DND-41 (cell line): Measurements from ENCODE around the gene TRIM15.

Source experiments
- ATAC-seq: fragments of 200-7000 bp; cut with Tn5 transposase; 3 replicates; pipeline ENCODE4 v1.9.1; 2021; ENCODE audit warnings: low read depth; ENCODE audit not compliant: insufficient read depth
- DNase-seq: peaks from one replicate; pipeline ENCODE4 v3.0.0-alpha.2; 2020
- H2AFZ ChIP-seq: 2 replicates; pipeline ENCODE4 v1.6.0; 2012; ENCODE audit warnings: low read depth, low read length
- H3K27ac ChIP-seq: 2 replicates; pipeline ENCODE4 v1.5.1; 2012; ENCODE audit warnings: low read length, inconsistent platforms
- H3K27me3 ChIP-seq: fragments of 200-600 bp; sonication (generic); 2 replicates; pipeline ENCODE4 v1.6.0; 2012; ENCODE audit warnings: low read length, mild to moderate bottlenecking, inconsistent platforms; ENCODE audit not compliant: insufficient read depth, poor library complexity
- H3K36me3 ChIP-seq: 2 replicates; pipeline ENCODE4 v1.5.1; 2012; ENCODE audit warnings: low read length, inconsistent platforms; ENCODE audit not compliant: insufficient read depth
- H3K4me1 ChIP-seq: 2 replicates; pipeline ENCODE4 v1.5.1; 2012; ENCODE audit warnings: mild to moderate bottlenecking, low read length; ENCODE audit not compliant: insufficient read depth
- H3K4me2 ChIP-seq: 2 replicates; pipeline ENCODE4 v1.6.0; 2012; ENCODE audit warnings: mild to moderate bottlenecking, moderate library complexity, low read length, inconsistent platforms; ENCODE audit not compliant: insufficient read depth
- H3K4me3 ChIP-seq, 2 experiments: fragments of 200-600 bp in 1 of 2; shearing (Covaris generic) in 1 of 2; 2 replicates each; pipeline ENCODE4 v1.5.1; 2012 to 2016; ENCODE audit warnings: inconsistent platforms in 2 of 2, low read length in 2 of 2, mild to moderate bottlenecking in 2 of 2, low read depth in 1 of 2, moderate library complexity in 1 of 2
- H3K79me2 ChIP-seq: 2 replicates; pipeline ENCODE4 v1.6.0; 2012; ENCODE audit warnings: low read length, inconsistent platforms; ENCODE audit not compliant: insufficient read depth
- H3K9ac ChIP-seq: 2 replicates; pipeline ENCODE4 v1.6.0; 2012; ENCODE audit warnings: low read depth, mild to moderate bottlenecking, inconsistent platforms, low read length, moderate library complexity
- H3K9me3 ChIP-seq: 2 replicates; pipeline ENCODE4 v1.5.1; 2012; ENCODE audit warnings: low read length, moderate library complexity, mild to moderate bottlenecking, inconsistent platforms; ENCODE audit not compliant: insufficient read depth, severe bottlenecking
- H4K20me1 ChIP-seq: 2 replicates; pipeline ENCODE4 v1.6.0; 2012; ENCODE audit warnings: low read length; ENCODE audit not compliant: insufficient read depth
- EZH2 ChIP-seq: IDR thresholded peaks from 3 replicates; pipeline ENCODE4 v1.6.1; 2012; ENCODE audit warnings: borderline replicate concordance, low read depth, mild to moderate bottlenecking, moderate library complexity, low read length, inconsistent platforms; ENCODE audit not compliant: severe bottlenecking
- TF ChIP-seq, protein P1 (sequence below): IDR thresholded peaks from 2 replicates; pipeline ENCODE4 v1.5.1; 2012; ENCODE audit warnings: borderline replicate concordance, low read length, moderate library complexity, mild to moderate bottlenecking; ENCODE audit not compliant: poor library complexity, severe bottlenecking; ENCODE audit errors: extremely low read depth

Gene TRIM15

GRCh38 chr6:30149858-30150550, 13.3 kb upstream of the TRIM15 start:
- ATAC-seq (no peak), DNase-seq (no peak)
- H3K4me3 ChIP-seq = no peak overlapping the region
- TF ChIP-seq, protein P1, sequence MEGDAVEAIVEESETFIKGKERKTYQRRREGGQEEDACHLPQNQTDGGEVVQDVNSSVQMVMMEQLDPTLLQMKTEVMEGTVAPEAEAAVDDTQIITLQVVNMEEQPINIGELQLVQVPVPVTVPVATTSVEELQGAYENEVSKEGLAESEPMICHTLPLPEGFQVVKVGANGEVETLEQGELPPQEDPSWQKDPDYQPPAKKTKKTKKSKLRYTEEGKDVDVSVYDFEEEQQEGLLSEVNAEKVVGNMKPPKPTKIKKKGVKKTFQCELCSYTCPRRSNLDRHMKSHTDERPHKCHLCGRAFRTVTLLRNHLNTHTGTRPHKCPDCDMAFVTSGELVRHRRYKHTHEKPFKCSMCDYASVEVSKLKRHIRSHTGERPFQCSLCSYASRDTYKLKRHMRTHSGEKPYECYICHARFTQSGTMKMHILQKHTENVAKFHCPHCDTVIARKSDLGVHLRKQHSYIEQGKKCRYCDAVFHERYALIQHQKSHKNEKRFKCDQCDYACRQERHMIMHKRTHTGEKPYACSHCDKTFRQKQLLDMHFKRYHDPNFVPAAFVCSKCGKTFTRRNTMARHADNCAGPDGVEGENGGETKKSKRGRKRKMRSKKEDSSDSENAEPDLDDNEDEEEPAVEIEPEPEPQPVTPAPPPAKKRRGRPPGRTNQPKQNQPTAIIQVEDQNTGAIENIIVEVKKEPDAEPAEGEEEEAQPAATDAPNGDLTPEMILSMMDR = no peak
- TF ChIP-seq EZH2 = no peak
- peaks cover 37% of the 10 kb centered on the region for H3K27me3 ChIP-seq
- H3K27ac ChIP-seq = no peak overlapping the region
- no peaks in the 10 kb centered on the region for H3K9me3 ChIP-seq
- no peak overlapping the region for H2AFZ ChIP-seq
- no peaks in the 10 kb centered on the region for H3K36me3 ChIP-seq
- H3K9ac ChIP-seq = no peak overlapping the region
- H3K79me2 ChIP-seq = no peaks in the 10 kb centered on the region
- peaks cover 2% of the 10 kb centered on the region; the same call in 1 of the 2 replicates for H4K20me1 ChIP-seq
- H3K4me2 ChIP-seq = no peak overlapping the region
- no peaks in the 10 kb centered on the region for H3K4me1 ChIP-seq

- DNase-seq (no peak), ATAC-seq (no peak)
- Histone ChIP-seq H3K4me3 (no peak overlapping the region), H3K36me3 (no peaks in the 10 kb centered on the region), H3K9me3 (no peaks in the 10 kb centered on the region), H3K27ac (no peak overlapping the region), H3K79me2 (no peaks in the 10 kb centered on the region), H4K20me1 (peaks cover 2% of the 10 kb centered on the region; the same call in 1 of the 2 replicates), H3K9ac (no peak overlapping the region), H2AFZ (no peak overlapping the region), H3K4me2 (no peak overlapping the region), H3K4me1 (no peaks in the 10 kb centered on the region), H3K27me3 (peaks cover 41% of the 10 kb centered on the region)
- TF ChIP-seq, protein P1 = no peak
- no peak for TF ChIP-seq EZH2
Observed at GRCh38 chr6:30150671-30151395, 12.5 kb upstream of the TRIM15 start.

- Histone ChIP-seq H4K20me1 (peaks cover 2% of the 10 kb centered on the region; the same call in 1 of the 2 replicates), H3K9me3 (no peaks in the 10 kb centered on the region), H3K79me2 (no peaks in the 10 kb centered on the region), H3K27me3 (peaks cover 41% of the 10 kb centered on the region), H3K4me1 (no peaks in the 10 kb centered on the region), H3K9ac (no peak overlapping the region), H3K4me2 (no peak overlapping the region), H3K36me3 (no peaks in the 10 kb centered on the region), H3K27ac (no peak overlapping the region), H3K4me3 (no peak overlapping the region), H2AFZ (no peak overlapping the region)
- ATAC-seq (no peak), DNase-seq (no peak)
- TF ChIP-seq, protein P1 = no peak
- no peak for TF ChIP-seq EZH2
Observed at GRCh38 chr6:30151580-30151979, 11.8 kb upstream of the TRIM15 start.
